Fibroblast of lung (primary cell): ENCODE results near the gene IKZF2. TPM values are rescaled to one million over a fixed set of nuclear protein-coding genes. Genes with fewer than 3 reads are reported as not detected.

Source experiments
- DNase-seq, 2 donors: peaks; one replicate each; pipeline versions ENCODE4 v3.0.0 to v3.0.0-alpha.2; 2010; ENCODE audit warnings: low read depth in 2 of 2
- H2AFZ ChIP-seq: 2 replicates; pipeline ENCODE4 v1.5.1; 2012; ENCODE audit warnings: low read length, control low read depth, inconsistent platforms
- H3K27ac ChIP-seq: 2 replicates; pipeline ENCODE4 v1.5.1; 2011; ENCODE audit warnings: low read length, control low read depth; ENCODE audit not compliant: insufficient read depth
- H3K27me3 ChIP-seq: 2 replicates; pipeline ENCODE4 v1.5.1; 2011; ENCODE audit warnings: mild to moderate bottlenecking, low read length; ENCODE audit not compliant: control insufficient read depth, insufficient read depth
- H3K36me3 ChIP-seq: 2 replicates; pipeline ENCODE4 v1.5.1; 2011; ENCODE audit warnings: low read length; ENCODE audit not compliant: control insufficient read depth, insufficient read depth
- H3K4me1 ChIP-seq: 2 replicates; pipeline ENCODE4 v1.5.1; 2011; ENCODE audit warnings: low read length; ENCODE audit not compliant: control insufficient read depth, insufficient read depth; ENCODE audit errors: extremely low read depth
- H3K4me2 ChIP-seq: 2 replicates; pipeline ENCODE4 v1.5.1; 2011; ENCODE audit warnings: low read length, control low read depth; ENCODE audit not compliant: insufficient read depth; ENCODE audit errors: extremely low read depth
- H3K4me3 ChIP-seq, 4 experiments: fragments of 200-600 bp in 1 of 4; sonication (generic) in 1 of 4; replicated peaks in 1 of 4; 2 replicates each; pipeline ENCODE4 v1.5.1; 2011 to 2016; ENCODE audit warnings: low read length in 4 of 4, low read depth in 3 of 4, mild to moderate bottlenecking in 3 of 4, control low read depth in 2 of 4, inconsistent platforms in 1 of 4, mixed read lengths in 1 of 4; ENCODE audit not compliant: insufficient read depth in 1 of 4; ENCODE audit errors: control extremely low read depth in 1 of 4
- H3K79me2 ChIP-seq: 2 replicates; pipeline ENCODE4 v1.5.1; 2012; ENCODE audit warnings: mild to moderate bottlenecking, low read length, inconsistent platforms; ENCODE audit not compliant: control insufficient read depth, insufficient read depth
- H3K9ac ChIP-seq: 2 replicates; pipeline ENCODE4 v1.5.1; 2011; ENCODE audit warnings: mild to moderate bottlenecking, low read length, control low read depth; ENCODE audit not compliant: insufficient read depth
- H3K9me3 ChIP-seq: 2 replicates; pipeline ENCODE4 v1.5.1; 2012; ENCODE audit warnings: low read depth, low read length; ENCODE audit not compliant: control insufficient read depth, insufficient read depth
- H4K20me1 ChIP-seq: 2 replicates; pipeline ENCODE4 v1.5.1; 2011; ENCODE audit warnings: low read length; ENCODE audit not compliant: control insufficient read depth, insufficient read depth; ENCODE audit errors: extremely low read depth
- CTCF ChIP-seq, 2 donors: IDR thresholded peaks in 1 of 2; conservative IDR thresholded peaks in 1 of 2; 1 replicate in 1 of 2; 2 replicates in 1 of 2; pipeline ENCODE4 v1.5.1; 2011 to 2012; ENCODE audit warnings: low read length in 2 of 2, control low read depth in 1 of 2, inconsistent platforms in 1 of 2, low read depth in 1 of 2, mild to moderate bottlenecking in 1 of 2
- EZH2 ChIP-seq: IDR thresholded peaks from 2 replicates; pipeline ENCODE4 v1.5.1; 2012; ENCODE audit warnings: low read length, control low read depth, mild to moderate bottlenecking; ENCODE audit errors: missing control alignments
- polyA plus RNA-seq, 2 donors: library from polyadenylated mRNA; depleted of rRNA in 1 of 2; stranded (reverse) in 1 of 2; unstranded in 1 of 2; fragments of >200 nt; gene quantifications; 2 replicates each; pipeline ENCODE4 v1.2.1, GENCODE V29; 2011 to 2012; ENCODE audit warnings: missing spikeins in 1 of 2
- total RNA-seq: library from RNA; depleted of rRNA; stranded (reverse); fragments of >200 nt; gene quantifications from 2 replicates; pipeline ENCODE4 v1.2.1, GENCODE V29; 2014

Gene IKZF2
- total and polyA plus RNA-seq, 2 donors (not counting 1 experiment from before 2014, with no cell fraction given): 4.9 to 17.2 TPM

- TF ChIP-seq EZH2: no peak
- no peak for TF ChIP-seq CTCF (conservative IDR thresholded peaks at IDR 0.05 in 1 of 2, IDR thresholded peaks at IDR 0.05 in 1 of 2; ENCODE audit: low read depth in 1 of 2, low read length in 2 of 2)
- H3K4me1 ChIP-seq: no peaks in the 10 kb centered on the region
Measured at GRCh38 chr2:212953170-212953920, 198.1 kb downstream of the IKZF2 start.

GRCh38 chr2:212949786-212950185, 201.6 kb downstream of the IKZF2 start:
- Histone ChIP-seq H3K9me3 (no peaks in the 10 kb centered on the region), H3K9ac (no peak overlapping the region), H3K79me2 (no peaks in the 10 kb centered on the region), H4K20me1 (no peaks in the 10 kb centered on the region), H3K36me3 (no peaks in the 10 kb centered on the region), H3K4me3 (no peak overlapping the region), H2AFZ (no peak overlapping the region), H3K4me1 (no peaks in the 10 kb centered on the region), H3K27me3 (no peaks in the 10 kb centered on the region), H3K27ac (no peak overlapping the region), H3K4me2 (no peak overlapping the region)
- no peak for DNase-seq
- TF ChIP-seq EZH2: no peak
- TF ChIP-seq CTCF (conservative IDR thresholded peaks at IDR 0.05 in 1 of 2, IDR thresholded peaks at IDR 0.05 in 1 of 2; ENCODE audit: low read depth in 1 of 2, low read length in 2 of 2): no peak

More at GRCh38 chr2:212953170-212953920, 198.1 kb downstream of the IKZF2 start:
- Histone ChIP-seq H3K9ac (no peak overlapping the region), H2AFZ (no peak overlapping the region), H4K20me1 (no peaks in the 10 kb centered on the region), H3K27ac (no peak overlapping the region), H3K79me2 (no peaks in the 10 kb centered on the region), H3K9me3 (no peaks in the 10 kb centered on the region), H3K36me3 (no peaks in the 10 kb centered on the region), H3K4me3 (no peak overlapping the region), H3K4me2 (no peak overlapping the region), H3K27me3 (no peaks in the 10 kb centered on the region)
- no peak for DNase-seq

Other genes with a start within 250 kb of the IKZF2 start
- gene SPAG16, start 132.9 kb upstream of the IKZF2 start, total RNA-seq: 36.0 and 36.8 TPM in 2 replicates
- 18.9 and 24.1 TPM in 2 replicates for gene SPAG16, start 132.9 kb upstream of the IKZF2 start, polyA plus RNA-seq